ENCODE data around the gene FAHD1. TPM values are rescaled to one million over a fixed set of nuclear protein-coding genes. Genes with fewer than 3 reads are reported as not detected.

FAHD1 gene
- total and polyA plus RNA-seq, 9 of the 15 experiments (the other 6 are each of a cell fraction or from before 2014, with no cell fraction given): 2.2 to 20.9 (median 10.7) TPM

GRCh38 chr16:1790611-1791255 lies 36.3 kb upstream of the FAHD1 start:
- Histone ChIP-seq H3K4me2 (ENCODE audit: insufficient read depth, low read length) (no peak overlapping the region), H3K27me3 (ENCODE audit: control insufficient read depth in 2 of 2, insufficient read depth in 2 of 2, low read length in 2 of 2) (no peaks in the 10 kb centered on the region), H4K20me1 (replicated peaks; ENCODE audit: control insufficient read depth, insufficient read depth, low read length) (no peaks in the 10 kb centered on the region; the same call in 1 of the 2 replicates), H3K79me2 (ENCODE audit: control insufficient read depth, insufficient read depth, low read length) (peaks cover 15% of the 10 kb centered on the region), H3K9me3 (replicated peaks; ENCODE audit: control insufficient read depth, insufficient read depth, low read depth, low read length) (no peaks in the 10 kb centered on the region), H3K4me1 (replicated peaks in 1 of 2; ENCODE audit: control insufficient read depth in 2 of 2, insufficient read depth in 2 of 2, low read length in 2 of 2) (peaks cover 0 to 75% of the 10 kb centered on the region in 2 experiments; a peak in 2 of 5 replicates), H3K27ac (ENCODE audit: extremely low read depth, low read depth, low read length) (no peak overlapping the region), H2AFZ (ENCODE audit: low read depth, low read length) (no peak overlapping the region), H3K9me1 (ENCODE audit: control insufficient read depth, insufficient read depth, low read length) (no peaks in the 10 kb centered on the region), H3K4me3 (no peak overlapping the region), H3K9ac (ENCODE audit: insufficient read depth in 1 of 2, low read depth in 2 of 2, low read length in 2 of 2) (no peak overlapping the region), H3K36me3 (ENCODE audit: control insufficient read depth, insufficient read depth, low read length) (peaks cover 45% of the 10 kb centered on the region; the same call in 1 of the 3 replicates)
- FAIRE-seq (no peak), DNase-seq (ENCODE audit: extremely low read depth in 1 of 4, low spot score in 3 of 4) (no peak), ATAC-seq (no peak)
- in situ Hi-C loops (cut with MboI) (no loop called here), intact Hi-C loops (cut with micrococcal nuclease) (no loop called here)
- TF ChIP-seq BCOR (IDR thresholded peaks at IDR 0.05) (no peak), ZNF445 (CRISPR knock-in tag; IDR thresholded peaks at IDR 0.05; ENCODE audit: low read depth) (no peak), POLR2G (IDR thresholded peaks at IDR 0.05; ENCODE audit: low read depth, low read length) (peak; percentile 57)
- WGBS (ENCODE audit: insufficient coverage, low coverage, missing lambda C conversion rate): 98% methylated on average over 29 of the region's 44 CpGs
- ChIA-PET CTCF (ENCODE audit: low intra/inter-chr PET ratio) (no interaction called here), POLR2A (interaction anchor here (1.3 to 1.6 kb wide), 2 partner anchors 8 to 11 kb away, joined by 7 to 8 read pairs; partner anchors contain the start of genes NUBP2 and SPSB3)
- BruUV-seq (replicated peaks): no TSS peak

GRCh38 chr16:1791256-1791942 lies 35.6 kb upstream of the FAHD1 start:
- no peak for TF ChIP-seq CTBP1 (IDR thresholded peaks at IDR 0.05; ENCODE audit: borderline replicate concordance)
- no peak for TF ChIP-seq POLR3A (IDR thresholded peaks at IDR 0.05; ENCODE audit: borderline replicate concordance, extremely low read depth, insufficient read depth, insufficient read length)
- TF ChIP-seq CHD4 (IDR thresholded peaks at IDR 0.05; ENCODE audit: insufficient read depth, insufficient replicate concordance, low read depth, low read length, poor library complexity, severe bottlenecking): no peak
- DNase-seq (ENCODE audit: extremely low read depth in 1 of 4, low spot score in 3 of 4) (no peak), ATAC-seq (no peak), FAIRE-seq (no peak)
- intact Hi-C loops (cut with micrococcal nuclease) (no loop called here), in situ Hi-C loops (cut with MboI) (no loop called here)
- 93% methylated on average over 37 of the region's 53 CpGs for WGBS (ENCODE audit: insufficient coverage, low coverage, missing lambda C conversion rate)
- no TSS peak for BruUV-seq (replicated peaks)
- no peaks in the 10 kb centered on the region for H3K9me1 ChIP-seq (ENCODE audit: control insufficient read depth, insufficient read depth, low read length)
- H3K4me3 ChIP-seq: no peak overlapping the region
- no peaks in the 10 kb centered on the region for H3K27me3 ChIP-seq (ENCODE audit: control insufficient read depth in 2 of 2, insufficient read depth in 2 of 2, low read length in 2 of 2)
- peaks cover 9% of the 10 kb centered on the region; the same call in 1 of the 3 replicates for H3K79me2 ChIP-seq (ENCODE audit: control insufficient read depth, insufficient read depth, low read length)
- no peaks in the 10 kb centered on the region for H3K9me3 ChIP-seq (replicated peaks; ENCODE audit: control insufficient read depth, insufficient read depth, low read depth, low read length)
- no peak overlapping the region for H3K9ac ChIP-seq (ENCODE audit: insufficient read depth in 1 of 2, low read depth in 2 of 2, low read length in 2 of 2)
- H3K4me1 ChIP-seq (replicated peaks in 1 of 2; ENCODE audit: control insufficient read depth in 2 of 2, insufficient read depth in 2 of 2, low read length in 2 of 2): peaks cover 0 to 69% of the 10 kb centered on the region in 2 experiments; a peak in 2 of 5 replicates
- ChIA-PET POLR2A (interaction anchor here (1.3 to 1.6 kb wide), 2 partner anchors 8 to 10 kb away, joined by 7 to 8 read pairs; partner anchors contain the start of genes NUBP2 and SPSB3), CTCF (ENCODE audit: low intra/inter-chr PET ratio) (no interaction called here)
- no peak overlapping the region for H3K27ac ChIP-seq (ENCODE audit: extremely low read depth, low read depth, low read length)
- H3K36me3 ChIP-seq (ENCODE audit: control insufficient read depth, insufficient read depth, low read length): peaks cover 38% of the 10 kb centered on the region; the same call in 1 of the 3 replicates
- no peak overlapping the region for H3K4me2 ChIP-seq (ENCODE audit: insufficient read depth, low read length)
- no peak overlapping the region for H2AFZ ChIP-seq (ENCODE audit: low read depth, low read length)
- no peaks in the 10 kb centered on the region for H4K20me1 ChIP-seq (replicated peaks; ENCODE audit: control insufficient read depth, insufficient read depth, low read length)

Data from K562 (cell line).